Activated CD4-positive, alpha-beta memory T cell treated with anti-CD3 and anti-CD28 coated beads for 36 hours (primary cell): ENCODE results near the gene EPS15. TPM values are rescaled to one million over a fixed set of nuclear protein-coding genes. Genes with fewer than 3 reads are reported as not detected.
"Not testable (repeated sequence)": the region's sequence is repeated elsewhere in the genome, so short reads cannot be mapped to it uniquely, and the experiment has no call there.

Source experiments
- CTCF ChIA-PET: fragments of 350-600 bp; sonication (Branson Sonifier 250); formaldehyde crosslinking; loops from one replicate; lab custom pipeline; 2021; ENCODE audit warnings: antibody characterized with exemption, inconsistent platforms; lab: Charles Lee
- POLR2A ChIA-PET: fragments of 350-600 bp; sonication (Branson Sonifier 250); formaldehyde crosslinking; loops from one replicate; lab custom pipeline; 2021; ENCODE audit warnings: antibody characterized with exemption; lab: Charles Lee
- DNase-seq: peaks from one replicate; pipeline ENCODE4 v3.0.0-alpha.2; 2020
- H3K27ac Mint-ChIP-seq: one replicate; pipeline ENCODE4 v1.8.0; 2021; ENCODE audit warnings: mixed read lengths
- H3K27me3 Mint-ChIP-seq: one replicate; pipeline ENCODE4 v1.8.0; 2021; ENCODE audit warnings: mixed read lengths
- H3K36me3 Mint-ChIP-seq: one replicate; pipeline ENCODE4 v1.8.0; 2021; ENCODE audit warnings: mixed read lengths
- H3K4me1 Mint-ChIP-seq: one replicate; pipeline ENCODE4 v1.8.0; 2021; ENCODE audit warnings: low read depth, mixed read lengths
- H3K4me3 Mint-ChIP-seq: one replicate; pipeline ENCODE4 v1.8.0; 2021; ENCODE audit warnings: mild to moderate bottlenecking, mixed read lengths
- H3K9me3 Mint-ChIP-seq: one replicate; pipeline ENCODE4 v1.8.0; 2021; ENCODE audit warnings: mixed read lengths
- intact Hi-C: fragments of 100-400 bp; cut with micrococcal nuclease; formaldehyde crosslinking; loops from one replicate; pipeline ENCODE4 v1.15.1; 2023
- total RNA-seq, 2 experiments: library from RNA; stranded (reverse); gene quantifications; one replicate each; pipeline ENCODE4 v1.2.3, GENCODE V29; 2021

The EPS15 gene
- total RNA-seq, 2 experiments from 2014 or later, result 69.5 to 69.6 TPM

DNA sequence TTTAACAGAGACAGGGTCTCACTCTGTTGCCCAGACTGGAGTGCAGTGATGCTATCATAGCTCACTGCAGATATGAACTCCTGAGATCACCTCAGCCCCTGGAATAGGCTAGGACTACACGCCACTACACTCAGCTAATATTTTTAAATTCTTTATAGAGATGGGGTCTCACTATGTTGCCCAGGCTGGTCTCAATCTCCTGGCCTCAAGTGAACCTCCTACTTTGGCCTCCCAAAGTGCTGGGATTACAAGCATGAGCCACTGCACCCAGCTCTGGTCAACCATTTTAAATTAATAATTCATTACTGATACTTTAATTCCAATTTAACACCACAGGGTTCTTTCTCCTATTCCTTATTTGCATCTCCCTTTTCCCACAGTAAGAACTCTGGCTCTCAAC, 18.5 kb upstream of the EPS15 start:
- POLR2A ChIA-PET, result no interaction called here
- H3K4me3 Mint-ChIP-seq, result no peak overlapping the region
- no peak for DNase-seq
- no peaks in the 10 kb centered on the region for H3K27me3 Mint-ChIP-seq
- intact Hi-C loops, result loop anchor here (10.0 kb wide), 1 partner anchor 203 kb away; the partner anchor contains the start of gene TTC39A
- no peak overlapping the region for H3K27ac Mint-ChIP-seq
- peaks cover 28% of the 10 kb centered on the region for H3K4me1 Mint-ChIP-seq
- no peaks in the 10 kb centered on the region for H3K9me3 Mint-ChIP-seq
- CTCF ChIA-PET, result no interaction called here
- no peaks in the 10 kb centered on the region for H3K36me3 Mint-ChIP-seq

DNA sequence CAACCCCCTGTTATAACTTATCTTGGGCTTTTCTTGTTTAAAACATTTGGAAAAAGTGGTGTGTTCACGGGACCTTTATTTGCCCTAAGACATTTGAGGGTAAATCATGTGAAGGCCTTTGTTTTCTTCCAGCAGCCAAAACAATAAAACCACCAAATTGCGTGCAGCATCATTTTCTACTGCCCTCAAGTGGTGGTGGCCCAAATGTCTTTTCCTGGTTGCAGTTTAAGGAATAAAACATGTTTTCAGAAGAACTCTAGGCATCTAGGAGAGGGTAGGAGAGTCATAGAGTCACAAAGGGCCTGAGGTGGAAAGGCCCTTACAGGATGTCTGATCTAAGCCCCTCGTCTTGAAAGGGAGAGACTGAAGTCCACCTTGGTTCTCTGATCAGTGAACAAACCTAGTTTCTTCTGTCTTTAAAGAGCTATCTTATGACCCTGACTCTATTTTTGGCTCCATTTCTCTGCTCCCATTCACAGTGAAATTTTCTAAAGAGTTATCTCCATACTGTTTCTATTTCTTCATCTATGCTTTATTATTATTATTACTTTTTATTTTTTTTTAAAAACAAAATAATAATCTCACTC, 16.0 kb upstream of the EPS15 start:
- ChIA-PET CTCF (interaction anchor here (0.6 to 2.8 kb wide), 18 partner anchors 10 to 255 kb away, joined by 3 to 9 read pairs (median 4); partner anchors contain the start of gene EPS15), POLR2A (interaction anchor here (0.5 kb wide), 1 partner anchor 62 kb away, joined by 3 read pairs; no protein-coding TSS in a partner anchor)
- DNase-seq, result peak; percentile 54
- Mint-ChIP-seq H3K4me3 (no peak overlapping the region), H3K27ac (no peak overlapping the region), H3K36me3 (no peaks in the 10 kb centered on the region), H3K27me3 (no peaks in the 10 kb centered on the region), H3K9me3 (no peaks in the 10 kb centered on the region), H3K4me1 (peaks cover 12% of the 10 kb centered on the region)
- intact Hi-C loops, result loop anchor here (2.0 to 10.0 kb wide), 2 partner anchors 16 to 200 kb away; partner anchors contain the start of genes EPS15 and TTC39A

DNA sequence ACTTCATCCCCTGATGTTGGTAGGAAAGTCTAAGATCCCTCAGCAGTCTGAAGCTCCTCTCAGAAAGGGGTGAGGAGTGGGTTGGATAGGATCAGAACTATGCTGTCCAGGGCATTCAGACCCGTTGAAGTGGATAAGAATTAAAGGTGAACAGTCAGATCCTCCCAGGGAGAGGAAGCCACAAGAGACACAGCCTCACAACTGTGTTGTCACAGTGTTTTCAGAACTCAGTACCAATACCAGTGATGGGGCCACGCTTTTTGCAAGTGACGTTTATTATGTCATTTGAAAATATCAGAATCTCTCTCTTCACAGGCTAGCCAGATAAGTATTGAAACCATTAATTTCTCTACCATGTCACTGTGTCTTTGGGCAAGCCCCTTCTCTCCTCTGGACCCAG, 15.4 kb upstream of the EPS15 start:
- POLR2A ChIA-PET, result no interaction called here
- intact Hi-C loops, result loop anchor here (2.0 to 10.0 kb wide), 2 partner anchors 16 to 200 kb away; partner anchors contain the start of genes EPS15 and TTC39A
- H3K36me3 Mint-ChIP-seq, result no peaks in the 10 kb centered on the region
- no peak overlapping the region for H3K27ac Mint-ChIP-seq
- CTCF ChIA-PET, result interaction anchor here (0.7 to 2.8 kb wide), 7 partner anchors 15 to 240 kb away, joined by 3 to 9 read pairs (median 5); partner anchors contain the start of gene EPS15
- H3K4me1 Mint-ChIP-seq, result peaks cover 12% of the 10 kb centered on the region
- peak; percentile 34 for DNase-seq
- no peak overlapping the region for H3K4me3 Mint-ChIP-seq
- no peaks in the 10 kb centered on the region for H3K9me3 Mint-ChIP-seq
- no peaks in the 10 kb centered on the region for H3K27me3 Mint-ChIP-seq

DNA sequence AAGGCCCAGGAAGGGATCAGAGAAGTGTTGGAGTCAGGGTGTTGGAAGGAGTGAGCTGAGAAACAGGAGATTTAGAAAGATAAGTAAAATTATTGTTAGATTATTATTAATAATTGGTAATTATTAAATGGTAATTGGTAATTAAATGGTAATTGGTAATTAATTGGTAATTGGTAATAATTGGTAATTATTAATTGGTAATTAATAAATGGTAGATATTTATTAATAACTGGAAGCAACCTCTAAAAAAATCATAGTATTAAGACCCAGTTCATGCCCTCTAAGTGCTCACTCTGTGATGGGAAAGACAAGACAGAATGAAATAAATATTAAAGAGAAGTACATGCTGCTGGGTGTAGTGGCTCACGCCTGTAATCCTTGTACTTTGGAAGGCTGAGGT, 13.8 kb upstream of the EPS15 start:
- CTCF ChIA-PET, result no interaction called here
- peaks cover 12% of the 10 kb centered on the region for H3K4me1 Mint-ChIP-seq
- no peak for DNase-seq
- POLR2A ChIA-PET, result no interaction called here
- intact Hi-C loops, result loop anchor here (10.0 kb wide), 1 partner anchor 198 kb away; the partner anchor contains the start of gene TTC39A
- no peaks in the 10 kb centered on the region for H3K36me3 Mint-ChIP-seq
- no peak overlapping the region for H3K27ac Mint-ChIP-seq
- no peak overlapping the region for H3K4me3 Mint-ChIP-seq
- H3K9me3 Mint-ChIP-seq, result no peaks in the 10 kb centered on the region
- no peaks in the 10 kb centered on the region for H3K27me3 Mint-ChIP-seq

DNA sequence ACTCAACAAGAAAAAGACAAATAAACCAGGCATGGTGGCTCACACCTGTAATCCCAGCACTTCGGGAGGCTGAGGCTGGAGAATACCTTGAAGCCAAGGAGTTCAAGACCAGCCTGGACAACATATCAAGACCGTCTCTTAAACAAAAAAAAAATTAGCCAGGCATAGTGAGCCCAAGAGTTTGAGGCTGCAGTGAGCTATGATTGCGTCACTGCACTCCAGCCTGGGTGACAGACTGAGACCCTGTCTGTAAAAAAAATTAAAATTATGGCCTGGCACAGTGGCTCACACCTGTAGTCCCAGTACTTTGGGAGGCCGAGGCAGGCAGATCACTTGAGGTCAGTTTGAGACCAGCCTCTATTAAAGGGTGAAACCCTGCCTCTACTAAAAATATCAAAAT, 11.4 kb upstream of the EPS15 start:
- not testable (repeated sequence) for H3K9me3 Mint-ChIP-seq, H3K4me3 Mint-ChIP-seq, DNase-seq, H3K27me3 Mint-ChIP-seq, H3K36me3 Mint-ChIP-seq, H3K27ac Mint-ChIP-seq
- intact Hi-C loops, result loop anchor here (10.0 kb wide), 1 partner anchor 196 kb away; the partner anchor contains the start of gene TTC39A
- ChIA-PET CTCF (interaction anchor here (0.7 kb wide), 1 partner anchor 1514 kb away, joined by 3 read pairs; no protein-coding TSS in a partner anchor), POLR2A (interaction anchor here (0.7 kb wide), 1 partner anchor 12 kb away, joined by 3 read pairs; no protein-coding TSS in a partner anchor)
- peaks cover 12% of the 10 kb centered on the region for H3K4me1 Mint-ChIP-seq

DNA sequence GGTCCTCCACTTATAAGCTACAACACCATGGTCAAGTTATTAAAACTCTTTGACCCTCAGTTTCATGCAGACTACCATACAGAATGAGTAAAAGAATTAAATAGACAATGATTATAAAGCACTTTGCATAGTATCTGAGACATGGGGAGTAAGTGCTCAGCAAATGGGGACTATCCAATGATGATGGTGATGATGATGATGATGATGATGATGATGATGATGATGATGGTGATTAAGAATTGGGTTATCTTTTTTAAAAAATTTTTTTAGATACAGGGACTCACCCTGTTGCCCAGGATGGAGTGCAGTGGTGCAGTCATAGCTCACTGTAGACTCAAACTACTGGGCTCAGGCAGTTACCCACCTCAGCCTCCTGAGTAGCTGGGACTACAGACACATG, 8.1 kb upstream of the EPS15 start:
- Mint-ChIP-seq H3K4me1 (no peaks in the 10 kb centered on the region), H3K36me3 (no peaks in the 10 kb centered on the region), H3K9me3 (no peaks in the 10 kb centered on the region), H3K27me3 (no peaks in the 10 kb centered on the region), H3K4me3 (no peak overlapping the region), H3K27ac (no peak overlapping the region)
- intact Hi-C loops, result no loop called here
- DNase-seq, result no peak
- ChIA-PET POLR2A (no interaction called here), CTCF (no interaction called here)

DNA sequence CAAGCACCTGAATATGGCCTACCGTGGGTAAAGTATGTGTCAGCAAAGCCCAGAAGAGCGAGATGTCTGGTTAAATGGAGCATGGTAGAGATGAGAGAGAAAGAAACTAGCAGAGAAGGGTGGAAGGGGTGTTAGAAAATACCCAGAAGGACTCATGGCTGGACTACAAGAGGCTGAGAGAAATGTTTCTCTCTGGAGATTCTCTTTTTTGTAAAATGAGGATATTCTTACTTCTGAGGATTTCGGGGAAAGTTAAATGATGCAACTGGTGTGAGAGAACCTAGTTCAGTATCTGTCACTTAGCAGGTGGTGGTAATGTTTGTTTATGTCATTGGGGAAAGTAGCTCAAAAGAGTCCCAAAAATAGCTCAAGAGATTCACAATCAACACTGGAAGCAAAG, 7.2 kb upstream of the EPS15 start:
- POLR2A ChIA-PET, result no interaction called here
- H3K9me3 Mint-ChIP-seq, result no peaks in the 10 kb centered on the region

DNA sequence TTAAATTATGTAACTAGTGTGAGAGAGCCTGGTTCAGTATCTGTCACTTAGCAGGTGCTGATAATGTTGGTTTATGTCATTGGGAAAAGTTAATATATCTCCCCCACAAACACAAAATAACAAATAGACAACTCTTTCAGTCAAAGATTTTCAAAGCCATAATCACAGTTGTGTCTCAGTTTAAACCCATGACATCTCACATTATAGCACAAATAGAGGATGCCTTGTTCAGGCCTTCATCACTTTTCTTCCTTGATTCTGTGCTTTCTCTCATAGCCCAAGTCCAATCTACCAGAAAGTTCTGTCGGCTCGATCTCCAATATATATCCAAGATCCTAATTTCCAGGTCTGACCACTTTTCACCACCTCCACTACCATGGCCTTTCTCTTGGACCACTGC, 6.2 kb upstream of the EPS15 start:
- CTCF ChIA-PET, result interaction anchor here (1.2 kb wide), 1 partner anchor 10 kb away, joined by 3 read pairs; no protein-coding TSS in a partner anchor

More for the DNA sequence above, 7.2 kb upstream of the EPS15 start:
- Mint-ChIP-seq H3K27me3 (no peaks in the 10 kb centered on the region), H3K36me3 (no peaks in the 10 kb centered on the region), H3K4me3 (no peak overlapping the region), H3K27ac (no peak overlapping the region), H3K4me1 (peaks cover under 1% of the 10 kb centered on the region)
- DNase-seq, result no peak
- intact Hi-C loops, result no loop called here
- CTCF ChIA-PET, result no interaction called here

DNA sequence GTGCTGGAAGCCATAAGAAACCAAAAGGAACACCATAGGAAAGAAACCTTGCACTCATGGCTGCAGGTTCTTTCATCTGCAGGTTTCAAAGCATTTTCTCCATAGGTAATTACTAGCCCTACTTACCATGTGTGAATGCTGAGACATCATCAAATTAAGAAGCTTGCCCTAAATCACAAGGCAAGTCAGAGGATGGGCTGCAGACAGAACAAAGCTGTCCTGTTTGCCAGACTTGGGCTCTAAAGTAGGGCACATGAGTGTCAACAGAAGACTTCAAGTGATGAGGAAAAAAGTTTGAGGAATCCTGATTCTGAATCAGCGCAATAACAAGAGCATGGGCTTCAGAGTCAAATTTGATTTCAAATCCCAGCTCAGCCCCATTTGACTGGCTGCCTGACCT, 5.8 kb upstream of the EPS15 start:
- H3K4me1 Mint-ChIP-seq, result peaks cover 15% of the 10 kb centered on the region
- H3K9me3 Mint-ChIP-seq, result no peaks in the 10 kb centered on the region
- POLR2A ChIA-PET, result no interaction called here
- CTCF ChIA-PET, result interaction anchor here (1.2 kb wide), 1 partner anchor 11 kb away, joined by 3 read pairs; no protein-coding TSS in a partner anchor
- H3K27me3 Mint-ChIP-seq, result no peaks in the 10 kb centered on the region
- DNase-seq, result no peak
- H3K4me3 Mint-ChIP-seq, result no peak overlapping the region
- no peak overlapping the region for H3K27ac Mint-ChIP-seq
- intact Hi-C loops, result no loop called here
- peaks cover 2% of the 10 kb centered on the region for H3K36me3 Mint-ChIP-seq

More for the DNA sequence above, 6.2 kb upstream of the EPS15 start:
- H3K4me3 Mint-ChIP-seq, result no peak overlapping the region
- H3K36me3 Mint-ChIP-seq, result no peaks in the 10 kb centered on the region
- no peak overlapping the region for H3K27ac Mint-ChIP-seq
- H3K9me3 Mint-ChIP-seq, result no peaks in the 10 kb centered on the region
- no peaks in the 10 kb centered on the region for H3K27me3 Mint-ChIP-seq
- intact Hi-C loops, result no loop called here
- POLR2A ChIA-PET, result no interaction called here
- peaks cover 10% of the 10 kb centered on the region for H3K4me1 Mint-ChIP-seq
- DNase-seq, result no peak

DNA sequence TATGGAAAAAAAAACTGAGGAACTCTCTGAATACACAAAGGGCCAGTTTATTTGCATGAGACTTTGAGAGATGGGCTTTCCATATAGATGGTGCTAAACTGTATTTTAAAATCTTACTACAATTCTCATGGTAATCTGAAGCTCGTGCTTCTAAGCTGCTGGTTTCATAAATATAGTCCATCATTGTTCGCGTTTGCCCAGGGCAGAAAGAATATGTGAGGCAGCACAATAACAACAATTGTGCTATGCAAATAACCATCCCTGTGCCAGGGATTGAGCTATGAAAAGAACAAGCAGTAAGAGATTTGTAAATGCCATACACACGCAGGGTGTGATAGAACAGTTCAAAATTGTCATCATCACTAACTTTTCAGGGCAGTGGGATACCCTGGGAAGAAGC, 4.9 kb upstream of the EPS15 start:
- POLR2A ChIA-PET, result no interaction called here

DNA sequence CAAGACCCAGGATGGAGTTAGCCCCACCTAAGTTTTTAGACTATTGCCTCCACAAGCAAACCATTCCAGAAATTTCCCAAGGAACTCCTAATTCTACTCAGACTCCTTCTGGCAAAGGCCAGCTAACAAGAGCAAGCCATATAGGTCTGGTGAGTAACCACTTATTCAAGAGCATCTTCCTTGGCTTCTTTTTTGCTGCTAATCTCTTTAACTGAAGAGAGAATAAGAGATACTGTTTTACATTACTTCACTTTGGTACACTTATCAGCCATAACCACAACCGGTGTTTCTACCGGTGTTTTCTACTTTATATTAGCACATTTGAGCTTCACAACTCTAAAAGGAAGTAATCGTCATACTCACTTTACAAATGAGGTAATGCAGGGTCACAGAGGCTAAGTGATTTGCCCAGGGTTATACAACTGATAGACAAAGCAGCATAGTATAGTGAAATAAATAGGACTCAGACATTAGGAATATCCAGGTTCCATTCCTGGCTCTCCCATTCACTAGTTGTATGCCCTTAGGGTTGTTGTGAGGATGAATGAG, 1.7 kb upstream of the EPS15 start:
- H3K4me1 Mint-ChIP-seq, result peaks cover 39% of the 10 kb centered on the region
- no peak overlapping the region for H3K4me3 Mint-ChIP-seq
- peak overlapping the region; percentile 13 for H3K27ac Mint-ChIP-seq
- peaks cover 5% of the 10 kb centered on the region for H3K36me3 Mint-ChIP-seq
- no peaks in the 10 kb centered on the region for H3K9me3 Mint-ChIP-seq
- ChIA-PET CTCF (interaction anchor here (0.6 to 1.2 kb wide), 3 partner anchors 15 to 246 kb away, joined by 3 to 6 read pairs (median 4); no protein-coding TSS in a partner anchor), POLR2A (no interaction called here)
- no peaks in the 10 kb centered on the region for H3K27me3 Mint-ChIP-seq
- intact Hi-C loops, result no loop called here
- no peak for DNase-seq

More for the DNA sequence above, 4.9 kb upstream of the EPS15 start:
- H3K27ac Mint-ChIP-seq, result no peak overlapping the region
- H3K27me3 Mint-ChIP-seq, result no peaks in the 10 kb centered on the region
- CTCF ChIA-PET, result no interaction called here
- intact Hi-C loops, result no loop called here
- no peaks in the 10 kb centered on the region for H3K9me3 Mint-ChIP-seq
- peaks cover 20% of the 10 kb centered on the region for H3K4me1 Mint-ChIP-seq
- peaks cover 2% of the 10 kb centered on the region for H3K36me3 Mint-ChIP-seq
- no peak for DNase-seq
- no peak overlapping the region for H3K4me3 Mint-ChIP-seq
